CD4-positive, alpha-beta T cell treated with Interleukin-15 for 1 hour (primary cell): Measurements from ENCODE around the gene ATG2B.

Experiments
- DNase-seq: peaks from one replicate; pipeline ENCODE4 v3.0.0-alpha.2; 2020

Gene ATG2B

GRCh38 chr14:96270565-96271420, 92.3 kb downstream of the ATG2B start:
- DNase-seq: no peak

- no peak for DNase-seq
Measured at GRCh38 chr14:96269359-96269710, 93.8 kb downstream of the ATG2B start.

GRCh38 chr14:96268431-96269358, 94.4 kb downstream of the ATG2B start:
- DNase-seq: no peak

GRCh38 chr14:96267916-96268315, 95.2 kb downstream of the ATG2B start:
- DNase-seq: no peak

GRCh38 chr14:96267336-96267735, 95.8 kb downstream of the ATG2B start:
- DNase-seq: no peak

- DNase-seq: no peak
Measured at GRCh38 chr14:96265383-96266095, 97.6 kb downstream of the ATG2B start.

GRCh38 chr14:96264853-96265252, 98.3 kb downstream of the ATG2B start:
- DNase-seq: no peak

- DNase-seq: no peak
Measured at GRCh38 chr14:96264200-96264553, 99.0 kb downstream of the ATG2B start.

GRCh38 chr14:96263347-96264199, 99.6 kb downstream of the ATG2B start:
- DNase-seq: no peak

- no peak for DNase-seq
Measured at GRCh38 chr14:96261772-96262655, 101.1 kb downstream of the ATG2B start.

GRCh38 chr14:96261053-96261452, 102.1 kb downstream of the ATG2B start:
- no peak for DNase-seq

GRCh38 chr14:96260341-96260821, 102.8 kb downstream of the ATG2B start:
- DNase-seq: no peak

GRCh38 chr14:96257900-96258299, 105.2 kb downstream of the ATG2B start:
- no peak for DNase-seq

- no peak for DNase-seq
Measured at GRCh38 chr14:96257056-96257455, 106.1 kb downstream of the ATG2B start.

GRCh38 chr14:96256407-96256806, 106.7 kb downstream of the ATG2B start:
- DNase-seq: no peak

- no peak for DNase-seq
Measured at GRCh38 chr14:96255501-96256366, 107.4 kb downstream of the ATG2B start, which contains the start of gene BDKRB1. Gene BDKRB1, plus strand, starts transcription at chr14:96256210. Its CDS starts 7,473 bp downstream, at chr14:96263683.

- DNase-seq: no peak
Measured at GRCh38 chr14:96254687-96255086, 108.5 kb downstream of the ATG2B start.

- no peak for DNase-seq
Measured at GRCh38 chr14:96252999-96253539, 110.1 kb downstream of the ATG2B start.

GRCh38 chr14:96252323-96252998, 110.7 kb downstream of the ATG2B start:
- no peak for DNase-seq
